HG03108 (cell line): Measurements from ENCODE around the gene TRPM3.
"Not testable (repeated sequence)": the region's sequence is repeated elsewhere in the genome, so short reads cannot be mapped to it uniquely, and the experiment has no call there.

Source experiments
- ATAC-seq: cut with Tn5 transposase; IDR thresholded peaks from one replicate; pipeline ENCODE4 v1.9.1; 2021; ENCODE audit warnings: moderate library complexity; ENCODE audit not compliant: unreplicated experiment

Gene TRPM3

DNA sequence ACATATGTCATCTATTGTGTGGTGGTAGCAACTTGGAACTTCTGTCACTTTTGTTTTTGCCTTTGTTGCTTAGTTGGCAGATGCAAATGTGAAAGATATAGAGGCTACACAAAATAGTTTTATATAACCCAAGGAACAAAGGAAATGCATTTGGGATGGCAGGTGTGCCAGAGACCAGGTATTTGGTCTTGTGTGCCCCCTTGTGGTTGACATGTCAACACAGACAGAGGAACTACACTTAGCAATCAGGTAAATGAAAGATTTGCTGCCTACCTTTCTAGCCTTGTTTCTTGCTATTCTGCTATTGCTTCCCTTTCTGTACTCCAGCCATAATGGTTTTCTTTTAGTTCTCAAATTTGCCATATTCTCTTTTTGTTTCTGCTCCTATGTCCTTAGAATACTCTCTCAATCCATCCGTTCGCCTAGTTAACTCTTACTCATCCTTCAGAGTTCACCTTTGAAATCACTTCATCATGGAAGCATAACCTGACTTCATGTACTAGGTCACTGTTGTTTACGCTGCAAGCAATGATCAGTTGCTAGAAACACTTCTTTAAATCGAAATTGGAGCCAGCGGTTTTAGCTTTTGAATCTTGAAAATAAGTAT, 119.5 kb downstream of the TRPM3 start:
- no peak for ATAC-seq

DNA sequence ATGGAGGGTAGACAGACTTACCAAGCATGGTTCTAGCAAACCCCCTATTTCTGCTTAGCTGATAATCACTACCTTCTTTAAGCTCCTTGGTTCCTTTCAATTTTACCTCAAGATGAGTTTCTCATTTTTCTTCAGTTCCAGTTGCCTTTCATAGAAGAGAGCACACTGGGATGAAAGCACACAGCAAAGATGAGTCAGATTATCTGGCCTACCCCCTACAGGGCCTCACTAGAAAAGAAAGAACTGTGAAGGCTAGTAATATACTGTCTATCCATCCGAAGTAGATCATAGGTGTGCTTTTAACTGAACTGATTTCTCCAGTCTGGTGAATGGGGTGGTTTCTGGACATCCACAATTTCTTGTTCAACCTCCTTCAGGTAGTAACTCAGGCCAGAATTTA, 122.5 kb downstream of the TRPM3 start:
- ATAC-seq = no peak

DNA sequence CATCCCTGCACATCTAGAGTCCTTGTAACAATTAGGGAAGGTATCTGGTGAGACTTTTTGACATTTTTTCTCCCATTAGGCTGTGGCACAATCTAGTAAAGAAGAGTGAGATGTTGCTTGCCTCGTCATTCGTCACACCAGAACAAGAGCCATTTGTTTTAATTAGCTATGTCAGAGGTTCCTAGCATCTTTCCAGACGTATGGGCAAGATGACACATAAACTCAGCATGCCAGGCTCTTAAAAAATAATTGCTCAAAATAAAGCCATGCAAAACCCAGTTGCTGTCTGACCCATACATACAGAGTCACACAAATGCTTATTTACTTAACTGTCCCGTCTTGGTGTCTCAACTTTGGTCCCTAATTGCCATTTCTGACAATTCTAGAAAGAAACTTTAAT, 125.9 kb downstream of the TRPM3 start:
- ATAC-seq = no peak

DNA sequence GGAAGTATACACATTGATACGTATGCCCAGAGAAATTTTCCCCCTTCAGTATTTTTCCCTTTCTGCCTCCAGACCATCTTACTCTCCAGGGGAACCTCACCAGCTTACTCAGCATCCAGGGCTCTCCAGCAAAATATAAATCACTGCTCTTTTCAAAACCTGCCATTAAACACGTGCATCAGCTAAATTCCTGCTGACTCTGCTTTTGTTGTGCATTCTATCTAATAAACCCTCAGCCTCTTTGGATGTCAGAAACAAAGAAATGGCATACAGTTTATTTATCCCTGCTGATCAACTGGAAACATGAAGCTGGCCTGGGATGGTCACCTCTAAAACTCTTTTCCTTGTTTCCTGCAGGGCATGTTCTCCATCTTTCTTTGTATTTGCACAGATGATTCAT, 126.8 kb downstream of the TRPM3 start:
- ATAC-seq = no peak

DNA sequence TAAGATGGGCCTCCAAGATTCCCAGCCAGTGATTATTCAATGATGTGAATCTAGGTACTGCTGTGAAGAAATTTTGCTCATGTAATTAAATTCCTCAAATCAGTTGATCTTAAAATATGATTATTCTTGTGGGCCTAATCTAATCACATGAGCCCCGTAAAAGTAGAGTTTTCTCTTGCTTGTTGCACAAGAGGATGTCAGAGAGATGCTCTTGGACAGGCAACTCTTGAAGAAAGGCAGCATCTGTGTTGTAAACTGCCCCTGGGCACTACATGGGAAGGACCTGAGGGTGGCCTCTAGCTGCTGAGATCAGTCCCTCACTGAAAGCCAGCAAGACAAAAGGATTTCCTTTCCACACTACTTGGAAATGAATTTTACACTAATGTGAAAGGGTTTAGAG, 132.9 kb downstream of the TRPM3 start:
- ATAC-seq = no peak

DNA sequence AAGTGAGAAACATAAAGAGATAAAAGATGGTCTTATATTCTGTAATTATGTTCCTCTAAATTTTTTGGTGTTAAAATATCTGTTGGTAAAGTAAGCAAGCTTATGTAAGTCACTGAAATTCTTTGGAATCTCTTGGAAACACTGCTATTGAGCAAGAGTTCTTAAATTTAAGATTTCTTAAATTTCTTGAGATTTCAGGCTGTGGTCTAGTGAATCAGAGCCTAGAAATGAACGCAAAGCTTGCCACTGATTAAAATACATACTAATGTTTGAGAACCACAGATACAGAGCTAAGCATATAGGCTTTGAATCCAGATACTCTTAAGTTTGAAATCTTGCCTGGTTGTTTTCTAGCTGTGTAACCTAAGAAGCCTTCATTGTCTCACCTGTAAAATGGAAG, 133.4 kb downstream of the TRPM3 start:
- no peak for ATAC-seq

DNA sequence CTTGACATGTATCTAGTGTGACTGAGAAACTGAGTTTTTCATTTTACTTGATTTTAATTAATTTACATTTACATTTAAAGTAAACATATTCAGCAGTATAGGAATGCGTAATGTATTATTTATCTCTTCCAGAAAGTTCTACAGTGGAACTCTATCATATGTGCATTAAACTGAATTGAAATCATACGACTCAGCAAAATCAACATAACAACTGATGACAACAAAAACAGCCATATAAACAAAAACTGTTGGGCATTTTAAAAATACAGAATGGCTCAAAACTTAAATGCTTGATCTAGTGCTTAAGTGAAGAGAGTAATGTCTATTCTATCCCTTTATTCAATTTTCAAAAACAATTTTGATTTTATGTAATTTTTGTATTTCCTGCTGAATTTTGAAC, 134.4 kb downstream of the TRPM3 start:
- ATAC-seq = no peak

DNA sequence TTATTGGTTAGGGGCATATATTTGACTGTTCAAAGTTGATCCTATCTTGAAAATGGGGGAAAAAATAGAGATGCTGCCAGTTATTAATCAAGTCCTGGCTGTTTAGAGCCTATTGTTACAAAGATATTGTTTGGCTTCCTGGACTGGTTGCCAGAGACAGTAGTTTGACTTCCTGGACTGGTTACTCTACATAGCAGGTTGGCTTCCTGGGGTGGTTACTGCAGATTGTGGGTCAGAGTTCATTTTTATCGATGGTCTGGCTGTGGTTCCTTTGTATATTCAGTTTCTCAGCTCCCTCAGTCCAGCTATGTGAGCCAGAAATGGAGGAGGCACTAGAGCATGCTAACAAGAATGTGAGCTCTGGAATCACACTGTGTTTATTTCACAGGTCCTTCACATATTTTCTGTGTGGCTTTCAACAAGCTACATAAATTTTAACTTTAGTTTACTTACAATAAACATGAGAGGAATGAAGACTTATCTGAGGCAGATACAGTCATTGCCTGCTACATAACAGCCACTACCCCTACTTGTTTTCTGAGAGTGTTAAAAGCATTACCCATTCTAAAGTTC, 137.6 kb downstream of the TRPM3 start:
- ATAC-seq = no peak

DNA sequence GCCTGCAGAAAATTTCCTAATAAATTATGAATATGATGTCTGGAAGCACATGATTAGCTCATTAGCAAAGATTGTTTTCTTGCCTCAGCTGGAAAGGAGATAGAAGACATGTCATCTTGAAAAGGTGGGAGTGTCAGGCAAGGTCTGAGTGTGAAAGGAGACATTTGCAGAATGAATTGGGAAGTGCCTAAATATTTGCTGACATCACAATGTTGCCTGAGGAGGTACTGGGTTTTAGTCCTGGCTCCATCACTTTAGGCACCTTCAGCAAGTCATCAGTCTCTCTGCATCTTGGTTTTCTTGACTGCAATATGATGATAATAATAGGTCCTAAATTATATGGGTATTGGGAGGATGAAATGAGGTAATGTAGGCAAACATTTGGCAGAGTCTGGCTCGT, 140.1 kb downstream of the TRPM3 start:
- ATAC-seq = no peak

DNA sequence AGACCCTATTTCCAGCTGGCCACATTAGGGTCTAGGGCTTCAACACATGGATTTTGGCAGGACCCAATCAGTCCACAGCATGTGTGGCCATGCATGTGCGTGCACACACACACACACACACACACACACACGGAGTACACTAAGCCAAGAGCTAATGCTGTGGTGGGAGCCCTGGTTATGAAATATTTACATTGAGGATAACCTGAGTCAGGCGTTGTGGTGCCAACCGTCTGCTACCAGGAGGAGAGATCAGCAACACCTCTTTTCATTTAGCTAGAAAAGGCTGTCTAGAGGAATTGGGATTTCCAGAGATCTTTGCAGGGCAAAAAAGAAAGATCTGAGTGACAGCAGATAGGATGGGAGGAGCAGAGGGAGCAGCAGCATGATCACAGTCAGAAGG, 141.5 kb downstream of the TRPM3 start:
- ATAC-seq = no peak

DNA sequence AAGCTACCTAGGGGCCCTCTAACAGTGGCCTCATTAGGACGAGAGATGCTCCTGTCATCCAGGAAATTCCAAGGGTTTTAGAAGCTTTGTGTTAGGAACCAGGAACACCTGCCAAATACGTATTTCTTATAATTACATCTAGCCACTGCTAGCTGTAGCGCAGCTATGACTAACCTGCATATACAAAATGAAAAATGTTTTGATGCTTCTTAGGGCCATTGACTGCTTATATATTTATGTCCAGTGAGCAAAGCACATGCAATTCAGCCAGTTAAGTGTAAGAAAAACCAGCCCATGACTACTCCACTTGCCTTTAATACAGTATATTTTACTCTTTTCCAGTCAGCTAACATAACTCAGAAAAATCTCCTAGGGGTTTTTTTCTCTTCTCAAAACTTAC, 143.3 kb downstream of the TRPM3 start:
- no peak for ATAC-seq

DNA sequence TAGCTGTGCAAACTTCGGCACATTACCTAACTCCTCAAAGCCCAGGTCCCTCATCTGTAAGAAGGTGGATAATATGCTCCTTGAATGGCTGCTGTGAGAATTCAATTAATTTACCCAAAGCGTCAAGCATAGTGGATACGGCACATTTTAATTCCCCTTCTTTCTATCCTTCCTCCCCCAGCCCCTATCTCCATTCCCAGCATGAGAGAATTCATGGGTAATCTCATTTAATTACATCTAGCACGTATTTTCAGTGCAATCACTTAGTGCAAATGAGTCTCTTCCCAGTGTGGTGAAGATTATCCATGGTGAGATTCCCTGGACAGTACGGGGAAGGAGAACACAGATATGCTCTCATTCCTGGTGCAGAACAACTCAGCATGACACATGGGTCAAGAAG, 145.6 kb downstream of the TRPM3 start:
- no peak for ATAC-seq

DNA sequence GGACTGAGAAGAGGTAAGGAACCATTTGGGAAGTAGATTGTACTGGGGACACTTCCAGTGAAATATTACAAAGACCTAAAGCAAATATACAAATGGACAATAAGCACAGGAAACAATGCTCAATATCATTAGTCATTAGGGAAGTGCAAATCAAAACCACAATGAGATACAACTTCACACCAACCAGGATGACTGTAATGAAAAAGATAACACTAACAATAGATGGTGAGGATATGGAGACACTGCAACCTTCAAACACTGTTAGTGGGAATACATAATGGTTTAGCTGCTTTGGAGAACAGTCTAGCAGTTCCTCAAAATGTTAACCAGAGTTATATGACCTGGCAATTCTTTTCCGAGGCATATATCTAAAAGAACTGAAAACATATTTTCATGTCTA, 149.7 kb downstream of the TRPM3 start:
- no peak for ATAC-seq

DNA sequence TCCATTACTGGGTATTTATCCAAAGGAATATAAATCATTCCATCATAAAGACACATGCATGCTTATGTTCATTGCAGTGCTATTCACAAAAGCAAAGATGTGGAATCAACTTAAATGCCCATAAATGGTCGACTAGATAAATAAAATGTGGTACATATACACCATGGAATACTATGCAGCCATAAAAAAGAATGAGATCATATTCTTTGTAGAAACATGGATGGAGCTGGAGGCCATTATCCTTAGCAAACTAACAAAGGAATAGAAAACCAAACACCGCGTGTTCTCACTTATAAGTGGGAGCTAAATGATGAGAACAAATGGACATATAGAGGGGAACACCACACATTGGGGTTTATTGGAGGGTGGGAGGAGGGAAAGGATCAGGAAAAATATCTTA, 155.0 kb downstream of the TRPM3 start:
- ATAC-seq = not testable (repeated sequence)

DNA sequence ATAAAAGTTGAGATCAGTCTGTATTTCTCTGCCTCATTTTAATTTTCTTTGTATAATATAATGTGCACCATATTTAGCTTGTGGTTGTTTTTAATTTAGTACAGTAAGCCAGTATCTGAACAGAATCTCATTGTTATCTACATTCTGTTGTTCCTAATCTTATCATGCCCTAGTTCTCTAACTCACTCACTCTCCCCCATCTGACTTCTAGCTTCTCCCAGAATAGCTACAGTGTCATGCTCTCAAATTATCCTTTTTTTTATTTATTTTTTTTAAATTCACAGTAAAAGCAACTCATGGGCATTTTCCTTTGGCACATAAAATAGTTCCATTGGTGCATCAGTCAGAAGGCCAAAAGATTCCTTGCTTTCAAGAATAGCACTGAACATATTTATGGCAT, 156.6 kb downstream of the TRPM3 start:
- ATAC-seq = no peak

DNA sequence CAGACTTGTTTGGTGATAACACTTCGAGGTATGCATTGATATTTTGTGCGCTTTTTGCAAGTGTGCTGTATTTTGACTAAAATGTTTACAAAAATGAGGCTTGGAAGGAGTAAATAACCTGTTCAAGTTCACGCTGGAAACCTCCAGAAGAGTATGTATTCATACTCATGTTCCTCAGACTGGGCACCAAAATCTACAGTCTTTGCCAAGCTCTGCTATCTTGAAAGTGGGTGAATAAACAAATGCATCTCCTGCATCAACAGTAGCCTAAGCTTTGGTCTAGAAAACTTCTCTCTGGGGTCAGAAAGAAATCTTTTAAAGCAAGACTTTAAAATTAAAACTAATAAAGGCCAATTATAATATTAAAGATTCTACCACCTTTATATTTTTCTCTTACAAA, 157.9 kb downstream of the TRPM3 start:
- no peak for ATAC-seq

DNA sequence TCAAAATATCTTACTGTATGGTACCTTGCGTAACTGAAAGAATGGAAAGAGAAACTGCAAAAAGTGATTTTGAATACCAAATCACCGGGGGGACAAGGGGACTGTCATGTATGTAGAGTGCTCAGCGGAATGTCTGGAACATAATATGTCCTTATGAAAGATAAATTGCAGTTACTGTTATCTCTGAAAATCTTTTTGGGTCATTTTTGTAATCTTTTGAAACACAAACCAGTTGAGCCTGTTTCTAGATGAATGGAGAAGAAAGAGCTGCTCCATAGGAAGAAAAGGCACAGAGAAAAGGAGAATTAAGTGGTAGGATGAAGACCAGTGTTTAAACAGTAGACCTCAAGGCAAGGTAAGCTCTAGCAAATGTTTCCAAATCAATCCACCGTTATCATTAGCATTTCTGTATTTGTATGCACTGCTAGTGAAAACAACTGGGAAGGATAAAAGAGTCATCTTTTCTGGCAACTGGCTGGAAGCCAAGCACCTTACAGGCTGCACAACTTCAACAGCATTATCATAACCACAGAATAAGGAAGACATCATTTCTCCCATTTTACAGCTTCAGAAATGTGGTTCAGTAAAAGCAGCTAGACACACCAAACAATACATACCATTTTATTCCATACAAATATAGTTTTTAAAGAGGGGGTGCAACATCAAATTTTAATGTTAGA, 158.5 kb downstream of the TRPM3 start:
- ATAC-seq = no peak

DNA sequence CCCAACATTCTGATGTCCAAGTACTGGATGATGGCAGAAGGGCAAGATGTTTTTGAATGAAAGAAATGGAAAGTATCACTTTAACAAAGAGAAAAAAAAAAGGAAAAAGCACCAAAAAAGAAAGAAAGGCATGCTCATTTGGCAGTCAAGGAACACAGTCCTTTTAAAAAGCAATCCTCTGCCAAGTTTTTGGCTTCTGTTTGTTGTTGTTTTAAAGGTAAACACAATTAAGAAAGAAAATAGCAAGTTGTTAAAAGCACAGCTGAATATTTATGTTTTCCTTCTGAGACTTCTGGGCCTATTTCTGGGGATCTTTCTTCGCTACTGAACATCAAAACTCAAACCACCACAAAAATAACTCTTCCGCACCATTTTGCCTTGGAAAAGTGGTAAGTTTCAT, 162.1 kb downstream of the TRPM3 start:
- no peak for ATAC-seq

DNA sequence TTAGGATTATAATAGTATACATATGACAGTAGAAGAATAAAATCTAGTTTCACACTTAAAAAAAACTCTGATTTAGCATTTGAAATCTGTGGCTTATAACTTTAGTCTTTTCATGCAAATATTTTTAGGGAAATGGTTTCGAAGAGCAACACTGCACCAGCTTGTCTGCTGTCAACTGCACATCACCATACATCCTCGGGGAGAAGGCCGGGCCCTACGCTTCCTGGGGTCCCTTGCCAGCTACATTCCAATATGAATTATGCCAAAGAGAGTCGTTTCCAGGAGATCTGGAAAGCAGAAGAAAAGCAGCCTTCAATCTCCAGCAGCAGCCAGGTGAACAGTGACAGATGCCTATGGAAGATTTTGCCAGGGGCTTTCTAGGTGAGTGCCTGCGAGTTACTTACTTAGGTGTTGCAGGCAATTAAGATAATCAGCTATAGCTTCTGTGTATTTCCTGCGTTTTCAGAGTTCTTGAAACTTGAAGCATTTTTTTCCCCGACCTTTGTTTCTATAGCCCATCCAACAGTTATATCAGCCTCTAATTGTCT, 166.8 kb downstream of the TRPM3 start:
- ATAC-seq = no peak

DNA sequence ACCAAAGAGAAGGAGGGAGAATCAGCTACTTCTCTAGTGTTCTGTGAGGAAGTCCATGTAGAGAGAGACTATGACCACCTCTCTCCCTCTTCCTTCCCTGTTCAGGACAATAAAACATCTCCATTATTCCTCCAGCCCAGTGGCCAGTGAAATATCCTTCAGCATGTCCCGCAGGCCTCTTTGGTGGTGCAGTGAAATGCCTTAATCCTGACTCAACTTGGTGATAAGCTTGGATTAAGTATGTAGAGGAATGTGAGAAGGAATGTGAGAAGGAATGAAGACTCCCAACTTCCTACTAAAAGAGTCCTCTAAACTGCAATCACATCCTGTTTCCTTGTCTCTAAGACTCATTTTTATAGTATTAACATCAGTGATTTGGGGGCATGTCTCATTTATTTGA, 167.3 kb downstream of the TRPM3 start:
- ATAC-seq = no peak

DNA sequence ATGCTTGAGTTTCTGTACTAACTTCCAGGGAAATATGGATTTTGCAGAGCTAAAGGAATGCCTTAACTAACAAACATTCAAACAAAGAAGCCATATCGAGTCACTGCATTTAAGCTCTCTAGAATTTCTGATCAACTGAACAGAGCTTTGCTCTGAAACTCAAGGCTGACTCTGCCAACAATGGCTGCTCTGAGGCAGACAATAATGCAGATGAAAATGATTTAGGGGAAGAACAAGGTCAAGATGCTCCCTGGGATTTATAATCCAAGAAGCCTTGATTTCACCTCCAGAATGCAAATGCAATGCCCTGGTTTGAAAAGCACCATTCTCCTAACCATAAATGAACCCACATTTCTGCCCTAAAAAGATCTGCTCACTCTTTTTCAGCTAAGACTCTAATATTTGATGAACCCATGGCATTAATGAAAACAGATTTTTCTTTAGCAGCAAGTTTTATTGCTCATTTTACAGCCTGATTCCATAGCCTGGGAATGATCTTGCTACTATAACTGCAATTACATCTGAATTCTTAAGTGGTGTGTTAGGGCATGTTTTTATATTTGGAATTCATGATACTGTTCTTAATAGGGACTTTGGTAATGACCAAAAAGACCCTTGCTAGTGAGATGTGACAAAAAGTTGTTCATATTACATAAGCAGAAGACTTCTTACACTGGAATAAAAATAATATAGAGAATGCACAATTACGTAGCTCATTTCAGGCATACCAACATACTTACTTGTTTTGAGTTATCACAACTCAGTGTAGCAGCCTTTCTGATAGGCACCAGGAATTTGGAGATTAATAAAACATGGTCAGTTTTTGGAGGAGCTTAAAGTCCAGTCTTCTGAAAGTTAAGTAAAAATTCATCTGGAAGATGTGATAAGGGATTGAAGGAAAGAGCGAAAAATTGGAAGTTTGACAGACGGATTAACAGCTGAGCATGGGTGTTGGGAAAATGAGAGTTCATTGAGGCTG, 169.4 kb downstream of the TRPM3 start:
- no peak for ATAC-seq
